HL-60/S4 (cell line): ENCODE measurements around the gene FXYD1.
"Not testable (repeated sequence)": the region's sequence is repeated elsewhere in the genome, so short reads cannot be mapped to it uniquely, and the experiment has no call there.

Experiments
- in situ Hi-C: fragments of 300-500 bp; cut with MboI; formaldehyde crosslinking; loops from 2 replicates; pipeline ENCODE4 v1.14.3; 2022; ENCODE audit warnings: low sequenced_read_pairs

Gene FXYD1

GRCh38 chr19:35124098-35125060 is 14.2 kb upstream of the FXYD1 start:
- in situ Hi-C loops = no loop called here

GRCh38 chr19:35125270-35125717 is 13.3 kb upstream of the FXYD1 start:
- in situ Hi-C loops = no loop called here

GRCh38 chr19:35125749-35126623 is 12.6 kb upstream of the FXYD1 start:
- in situ Hi-C loops = no loop called here

GRCh38 chr19:35126624-35126959 is 12.0 kb upstream of the FXYD1 start:
- in situ Hi-C loops = no loop called here

GRCh38 chr19:35127871-35128270 is 10.8 kb upstream of the FXYD1 start:
- in situ Hi-C loops = no loop called here

DNA sequence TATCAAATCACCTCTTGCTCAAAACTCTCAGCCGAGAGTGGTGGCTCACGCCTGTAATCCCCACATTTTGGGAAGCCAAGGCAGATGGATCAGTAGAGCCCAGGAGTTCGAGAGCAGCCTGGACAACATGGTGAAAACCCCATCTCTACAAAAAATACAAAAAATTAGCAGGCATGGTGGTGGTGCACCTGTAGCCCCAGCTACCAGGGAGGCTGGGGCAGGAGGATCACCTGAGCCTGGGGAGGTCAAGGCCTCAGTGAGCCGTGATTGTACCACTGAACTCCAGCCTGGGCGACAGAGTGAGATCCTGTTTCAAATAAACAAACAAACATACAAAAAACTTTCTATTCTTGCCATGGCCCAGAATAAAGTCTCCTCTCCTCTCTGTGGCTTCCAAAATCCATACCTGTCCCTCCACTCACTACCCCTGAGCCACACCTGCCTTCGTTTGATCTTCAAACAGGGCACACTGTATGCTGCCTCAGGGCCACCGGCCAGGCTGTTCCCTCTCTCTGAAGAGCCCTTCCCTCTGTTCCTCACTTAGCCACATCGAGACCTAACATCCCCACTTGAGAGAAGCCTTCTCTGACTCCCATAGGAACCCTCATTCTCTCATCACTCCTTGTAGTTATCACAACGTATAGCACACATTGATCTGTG is 10.1 kb upstream of the FXYD1 start:
- in situ Hi-C loops = no loop called here

DNA sequence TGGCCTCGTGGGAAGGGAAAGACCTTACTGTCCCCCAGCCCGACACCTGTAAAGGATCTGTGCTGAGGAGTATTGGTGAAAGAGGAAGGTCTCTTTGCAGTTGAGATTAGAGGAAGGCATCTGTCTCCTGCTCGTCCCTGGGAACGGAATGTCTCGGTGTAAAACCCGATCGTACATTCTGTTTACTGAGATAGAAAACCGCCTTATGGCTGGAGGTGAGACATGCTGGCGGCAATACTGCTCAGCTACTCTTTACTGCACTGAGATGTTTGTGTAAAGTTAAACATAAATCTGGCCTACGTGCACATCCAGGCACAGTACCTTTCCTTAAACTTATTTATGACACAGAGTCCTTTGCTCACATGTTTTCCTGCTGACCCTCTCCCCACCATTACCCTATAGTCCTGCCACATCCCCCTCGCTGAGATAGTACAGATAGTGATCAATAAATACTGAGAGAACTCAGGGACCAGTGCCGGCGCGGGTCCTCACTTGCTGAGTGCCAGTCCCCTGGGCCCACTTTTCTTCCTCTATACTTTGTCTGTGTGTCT is 8.8 kb upstream of the FXYD1 start:
- in situ Hi-C loops = not testable (repeated sequence)

- in situ Hi-C loops = no loop called here
These were observed 7.6 kb upstream of the FXYD1 start for GRCh38 chr19:35130761-35131720.

DNA sequence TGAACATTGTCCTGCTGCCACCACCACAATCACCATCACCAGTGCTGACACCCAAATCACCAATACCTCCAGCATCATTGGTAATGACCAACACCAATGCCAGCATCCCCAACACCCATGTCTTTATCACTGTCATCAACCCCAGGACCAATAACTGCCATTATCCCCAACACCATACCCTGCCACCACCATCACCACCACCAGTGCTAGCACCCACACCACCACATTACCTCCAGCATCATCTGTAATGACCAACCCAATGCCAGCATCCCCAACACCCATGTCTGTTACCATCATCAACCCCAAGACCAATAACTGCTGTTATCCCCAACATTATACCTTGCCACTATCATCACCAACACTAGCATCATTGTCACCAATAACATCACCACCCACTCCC is 6.4 kb upstream of the FXYD1 start:
- in situ Hi-C loops = no loop called here

DNA sequence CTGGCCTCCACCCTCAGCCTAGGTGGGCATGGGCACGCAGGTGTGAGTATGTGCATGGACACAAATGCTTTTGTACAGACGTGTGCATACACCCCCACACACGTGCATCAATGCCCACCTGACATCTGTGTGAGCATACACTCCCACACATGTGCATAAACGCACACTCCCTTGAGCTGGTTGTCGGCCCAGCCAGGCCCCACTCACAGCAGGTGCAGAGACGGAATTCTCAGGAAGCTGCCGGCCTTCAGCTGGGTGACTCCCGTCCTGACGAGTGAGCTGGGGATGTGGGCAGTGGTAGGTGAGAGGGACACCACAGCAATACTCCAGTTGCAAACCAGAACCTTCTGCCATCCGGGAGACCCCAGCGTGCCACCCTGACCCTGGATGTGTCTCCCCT is 4.8 kb upstream of the FXYD1 start:
- in situ Hi-C loops = no loop called here

DNA sequence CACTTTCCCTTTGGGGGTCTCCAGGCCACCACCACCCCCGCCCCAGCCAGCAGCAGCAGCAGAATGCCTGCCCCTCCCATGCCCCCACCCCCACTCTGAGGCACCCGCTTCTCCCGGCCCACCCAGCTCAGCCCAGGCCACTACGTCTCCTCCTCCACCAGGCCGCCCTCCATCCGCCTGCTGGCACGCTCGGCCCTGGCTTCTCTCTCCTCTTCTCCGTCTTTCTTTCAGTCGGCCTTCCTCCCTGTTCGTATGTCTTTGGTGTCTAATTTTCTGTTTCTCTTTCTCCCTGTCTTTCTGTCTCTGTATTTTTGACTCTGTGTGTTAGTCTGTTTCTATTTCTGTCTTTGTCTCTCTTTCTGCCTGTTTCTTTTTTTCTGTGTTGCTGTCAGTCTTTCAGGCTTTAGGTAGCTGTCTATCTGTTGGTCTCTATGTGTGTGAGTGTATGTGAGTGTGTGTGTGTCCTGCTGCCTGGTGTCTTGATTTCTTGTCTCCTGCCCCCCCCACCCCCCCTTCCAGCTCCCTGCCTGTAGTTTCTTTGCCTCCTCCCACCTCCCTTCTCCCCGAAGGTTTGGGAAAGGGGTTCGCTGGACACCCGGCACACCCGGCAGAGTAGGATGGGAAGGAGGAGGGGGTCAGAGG is 3.9 kb upstream of the FXYD1 start, which contains the start of gene LGI4:
LGI4 (minus strand) TSS at position 459 of the 642 bp plus-strand sequence; CDS start at position 80, 379 bp downstream.
- in situ Hi-C loops = no loop called here

DNA sequence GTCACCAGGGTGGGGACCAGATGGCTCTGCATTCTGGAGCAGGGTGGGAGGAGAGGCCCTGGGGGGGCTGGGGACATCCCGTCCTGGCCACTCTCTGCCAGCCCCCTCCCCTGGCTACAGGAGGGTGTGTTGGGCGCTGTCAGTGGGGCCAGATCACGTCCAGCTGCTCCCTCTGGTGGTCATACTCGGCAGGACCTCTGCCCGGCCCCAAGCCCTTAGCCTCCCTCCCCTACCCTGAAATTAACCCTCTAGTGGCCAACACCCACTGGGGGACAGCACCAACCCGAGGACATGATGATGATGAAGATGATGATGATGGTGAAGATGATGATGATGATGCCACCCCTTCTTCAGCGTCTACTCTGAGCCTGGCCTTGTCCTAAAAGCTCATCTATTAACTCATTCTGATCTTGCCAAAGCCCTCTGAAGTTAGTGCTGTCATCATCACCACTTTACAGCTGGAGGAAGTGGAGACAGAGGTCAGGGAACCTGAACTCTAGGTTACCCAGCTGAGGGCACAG is 3.2 kb upstream of the FXYD1 start:
- in situ Hi-C loops = no loop called here

GRCh38 chr19:35136231-35136630 is 2.4 kb upstream of the FXYD1 start:
- in situ Hi-C loops = no loop called here

DNA sequence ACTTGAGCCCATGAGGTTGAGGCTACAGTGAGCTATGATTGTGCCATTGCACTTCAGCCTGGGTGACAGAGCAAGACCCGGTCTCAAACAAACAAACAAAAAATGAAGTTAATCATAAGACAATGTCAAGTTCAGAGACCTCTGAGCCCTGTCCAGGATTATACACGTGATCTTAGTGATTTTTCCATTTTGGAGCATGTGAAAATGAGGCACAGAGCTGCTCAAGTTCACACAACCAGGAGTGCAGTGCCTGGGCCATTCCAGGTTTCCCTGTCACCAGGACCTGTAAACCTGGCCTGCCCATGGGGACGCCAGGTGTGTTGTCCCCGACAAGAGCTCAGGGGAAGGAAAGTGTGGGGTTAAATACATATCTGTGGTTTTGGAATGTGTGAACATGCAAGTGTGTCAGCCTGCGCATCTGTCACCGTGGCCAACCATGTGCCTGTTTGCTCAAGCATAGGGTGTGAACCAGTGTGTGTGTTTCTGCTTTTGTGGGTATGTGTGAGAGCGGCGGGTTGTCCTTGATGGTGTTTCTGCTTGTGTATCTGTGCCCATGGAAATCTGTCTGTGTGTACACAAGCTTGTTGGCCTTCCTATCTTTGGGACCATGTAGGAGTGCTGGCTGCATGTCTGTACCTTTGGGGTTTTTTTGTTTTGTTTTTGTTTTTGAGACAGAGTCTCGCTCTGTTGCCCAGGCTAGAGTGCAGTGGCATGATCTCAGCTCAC is 1.5 kb upstream of the FXYD1 start:
- in situ Hi-C loops = no loop called here

DNA sequence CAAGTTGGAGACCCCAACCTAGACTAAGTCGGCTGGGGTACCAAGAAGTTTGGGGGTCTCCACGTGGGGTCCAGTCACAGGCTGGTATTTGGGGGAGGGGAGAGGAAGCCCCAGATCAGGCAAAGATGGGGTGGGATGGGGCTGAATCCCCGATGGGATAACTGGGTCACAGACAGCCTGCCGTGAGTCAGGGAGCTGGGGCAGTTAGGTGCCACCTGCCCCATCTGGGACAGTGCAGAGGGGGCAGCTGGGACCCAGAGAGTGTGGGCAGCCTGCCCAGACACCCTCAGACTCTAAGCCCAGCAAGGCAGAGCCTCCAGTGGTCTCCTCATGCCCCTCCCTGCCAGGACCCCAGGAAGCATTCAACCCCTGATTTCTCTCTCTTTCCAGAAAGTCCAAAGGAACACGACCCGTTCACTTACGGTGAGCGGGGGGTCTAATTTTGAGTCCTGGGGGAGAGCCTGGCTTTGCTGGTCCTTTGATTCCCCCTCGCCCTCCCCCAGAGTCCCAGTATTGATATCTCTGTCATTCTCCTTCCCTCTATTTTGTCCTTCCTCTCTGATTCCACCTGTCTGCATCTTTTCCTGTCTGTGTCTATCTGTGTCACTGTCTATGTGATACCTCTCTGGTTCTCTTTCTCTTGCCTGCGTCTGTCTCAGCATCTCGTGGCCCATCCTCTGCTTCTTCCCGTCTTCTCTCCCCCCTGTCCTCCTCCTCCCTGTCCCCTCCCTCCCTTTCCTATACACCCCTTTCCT is 1.8 kb downstream of the FXYD1 start:
- in situ Hi-C loops = no loop called here

- in situ Hi-C loops = no loop called here
These were observed 2.6 kb downstream of the FXYD1 start for GRCh38 chr19:35140962-35141836.
